CD14-positive monocyte (primary cell): ENCODE data around the gene PPIF. TPM values are rescaled to one million over a fixed set of nuclear protein-coding genes. Genes with fewer than 3 reads are reported as not detected.

Experiments
- DNase-seq, 3 donors: peaks; one replicate each; pipeline ENCODE4 v3.0.0-alpha.2; 2011 to 2022
- H2AFZ ChIP-seq: 2 replicates; pipeline ENCODE4 v1.6.0; 2012; ENCODE audit warnings: mild to moderate bottlenecking, low read depth, low read length, inconsistent platforms; ENCODE audit not compliant: insufficient read depth, poor library complexity, severe bottlenecking
- H3K27ac ChIP-seq, 2 donors: 1 replicate in 1 of 2; 2 replicates in 1 of 2; pipeline ENCODE4 v1.5.1; 2012 to 2013; ENCODE audit warnings: low read length in 2 of 2, control low read depth in 1 of 2, inconsistent platforms in 1 of 2, low read depth in 1 of 2, mild to moderate bottlenecking in 1 of 2
- H3K27me3 ChIP-seq, 2 donors: one replicate each; pipeline versions ENCODE4 v1.6.0 to v1.6.1; 2011 to 2013; ENCODE audit warnings: low read length in 2 of 2; ENCODE audit not compliant: control insufficient read depth in 2 of 2, insufficient read depth in 2 of 2
- H3K36me3 ChIP-seq, 2 donors: replicated peaks in 1 of 2; 1 replicate in 1 of 2; 2 replicates in 1 of 2; pipeline versions ENCODE4 v1.5.1 to v1.6.1; 2012 to 2013; ENCODE audit warnings: low read length in 2 of 2, control low read depth in 1 of 2, inconsistent platforms in 1 of 2, mild to moderate bottlenecking in 1 of 2; ENCODE audit not compliant: insufficient read depth in 2 of 2, control insufficient read depth in 1 of 2
- H3K4me1 ChIP-seq, 2 donors: 1 replicate in 1 of 2; 2 replicates in 1 of 2; pipeline versions ENCODE4 v1.5.1 to v1.6.1; 2012 to 2013; ENCODE audit warnings: low read length in 2 of 2, control low read depth in 1 of 2, inconsistent platforms in 1 of 2, mild to moderate bottlenecking in 1 of 2, moderate library complexity in 1 of 2; ENCODE audit not compliant: insufficient read depth in 2 of 2, control insufficient read depth in 1 of 2
- H3K4me2 ChIP-seq: replicated peaks from 2 replicates; pipeline ENCODE3; 2012; ENCODE audit warnings: low read length, moderate library complexity, mild to moderate bottlenecking; ENCODE audit not compliant: poor library complexity, severe bottlenecking; ENCODE audit errors: extremely low read depth
- H3K4me3 ChIP-seq, 3 experiments: fragments of 200-600 bp in 1 of 3; sonication (generic) in 1 of 3; replicated peaks in 1 of 3; 1 replicate in 2 of 3; 2 replicates in 1 of 3; pipeline ENCODE4 v1.5.1; 2011 to 2013; ENCODE audit warnings: low read length in 3 of 3, mild to moderate bottlenecking in 3 of 3, control low read depth in 2 of 3, low read depth in 2 of 3, inconsistent platforms in 1 of 3, moderate library complexity in 1 of 3
- H3K79me2 ChIP-seq: 2 replicates; pipeline ENCODE4 v1.6.0; 2012; ENCODE audit warnings: mild to moderate bottlenecking, control low read depth, inconsistent platforms, low read length, moderate library complexity; ENCODE audit not compliant: insufficient read depth
- H3K9ac ChIP-seq: 2 replicates; pipeline ENCODE4 v1.6.0; 2017; ENCODE audit warnings: low read length, mild to moderate bottlenecking; ENCODE audit not compliant: insufficient read depth, poor library complexity, severe bottlenecking
- H3K9me3 ChIP-seq, 2 donors: replicated peaks in 1 of 2; 1 replicate in 1 of 2; 2 replicates in 1 of 2; pipeline versions ENCODE4 v1.5.1 to v1.6.1; 2012 to 2013; ENCODE audit warnings: low read length in 2 of 2, control low read depth in 1 of 2; ENCODE audit not compliant: control insufficient read depth in 1 of 2, insufficient read depth in 1 of 2
- H4K20me1 ChIP-seq: 2 replicates; pipeline ENCODE4 v1.6.0; 2012; ENCODE audit warnings: mild to moderate bottlenecking, low read length, control low read depth, moderate library complexity; ENCODE audit not compliant: insufficient read depth
- H3K27ac Mint-ChIP-seq, 7 donors: one replicate each; pipeline ENCODE4 v1.8.0; 2020; ENCODE audit warnings: mild to moderate bottlenecking in 7 of 7, mixed read lengths in 7 of 7, moderate library complexity in 6 of 7, inconsistent platforms in 2 of 7
- H3K27me3 Mint-ChIP-seq, 3 donors: one replicate each; pipeline ENCODE4 v1.8.0; 2021 to 2022; ENCODE audit warnings: low read depth in 3 of 3, mild to moderate bottlenecking in 3 of 3, mixed read lengths in 3 of 3, moderate library complexity in 3 of 3, inconsistent platforms in 1 of 3
- H3K36me3 Mint-ChIP-seq, 2 donors: one replicate each; pipeline ENCODE4 v1.8.0; 2020; ENCODE audit warnings: mixed read lengths in 2 of 2, inconsistent platforms in 1 of 2, mild to moderate bottlenecking in 1 of 2
- H3K4me1 Mint-ChIP-seq: one replicate; pipeline ENCODE4 v1.8.0; 2020; ENCODE audit warnings: mild to moderate bottlenecking, mixed read lengths
- H3K4me3 Mint-ChIP-seq, 2 donors: one replicate each; pipeline ENCODE4 v1.8.0; 2020; ENCODE audit warnings: mild to moderate bottlenecking in 2 of 2, mixed read lengths in 2 of 2, moderate library complexity in 1 of 2
- H3K9me3 Mint-ChIP-seq, 7 donors: one replicate each; pipeline ENCODE4 v1.8.0; 2020 to 2022; ENCODE audit warnings: mixed read lengths in 7 of 7, mild to moderate bottlenecking in 6 of 7, moderate library complexity in 6 of 7, inconsistent platforms in 2 of 7
- WGBS: methylation state at CpG from one replicate; pipeline ENCODE4 v1.1.5; 2013; ENCODE audit warnings: missing lambda C conversion rate; ENCODE audit not compliant: insufficient coverage; 5-methylcytosine and 5-hydroxymethylcytosine counted together
- intact Hi-C, 2 donors: fragments of 100-400 bp; cut with micrococcal nuclease; formaldehyde crosslinking; loops; one replicate each; pipeline versions ENCODE4 v1.15.0 to v1.15.1; 2023
- polyA plus RNA-seq, 3 donors: library from polyadenylated mRNA; depleted of rRNA in 1 of 3; unstranded in 2 of 3; stranded (reverse) in 1 of 3; fragments of 300-500 nt in 2 of 3; fragments of >200 nt in 1 of 3; fragmentation: Illumina TruSeq in 2 of 3; gene quantifications; 1 replicate in 2 of 3; 2 replicates in 1 of 3; pipeline ENCODE4 v1.2.3, GENCODE V29; 2012 to 2021
- TF ChIP-seq, protein P1 (sequence below): fragments of 200-600 bp; IDR thresholded peaks from one replicate; pipeline ENCODE4 v1.8.0; 2022; ENCODE audit warnings: antibody characterized with exemption, mild to moderate bottlenecking

PPIF gene
- polyA plus RNA-seq, 3 donors: 36.6 to 1,064 (median 52.3) TPM

DNA sequence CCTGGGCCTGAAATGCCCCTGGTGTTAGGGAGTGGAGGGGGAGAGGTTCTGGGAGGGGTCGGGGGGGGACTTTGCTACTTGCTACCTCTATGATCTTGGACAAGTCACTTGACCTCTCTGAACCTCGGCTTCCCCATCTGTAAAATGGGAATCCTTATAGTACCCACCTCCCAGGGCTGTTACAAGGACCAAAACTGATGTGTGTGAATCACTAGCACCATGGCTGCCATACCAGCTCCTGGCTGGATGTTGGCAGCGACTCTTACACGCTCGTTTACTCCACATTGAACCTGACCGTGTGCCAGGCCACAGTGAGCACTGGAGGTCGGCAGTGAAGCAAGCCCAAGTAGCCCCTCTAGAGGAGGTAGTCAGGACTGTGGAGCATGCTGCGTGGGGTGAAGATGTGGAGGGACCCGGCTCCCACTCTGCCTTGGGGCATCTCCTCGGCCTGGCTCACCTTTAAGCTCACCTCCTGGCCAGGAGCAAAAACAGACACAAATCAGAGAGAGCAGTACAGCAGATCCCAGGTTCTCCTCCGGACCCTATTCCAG is 28.9 kb downstream of the PPIF start:
- Mint-ChIP-seq H3K27me3 (peaks cover 0 to 3% (median 1%) of the 10 kb centered on the region in 3 donors), H3K36me3 (no peaks in the 10 kb centered on the region), H3K9me3 (peaks cover 0 to 8% (median 4%) of the 10 kb centered on the region in 7 donors), H3K27ac (peak overlapping the region in 1 of 7 donors; percentile 2), H3K4me3 (no peak overlapping the region), H3K4me1 (peaks cover 5% of the 10 kb centered on the region)
- no peak overlapping the region for H3K9ac ChIP-seq
- H3K27me3 ChIP-seq: no peaks in the 10 kb centered on the region
- H3K27ac ChIP-seq: no peak overlapping the region
- DNase-seq: no peak
- intact Hi-C loops: loop anchor here in 1 of 2 donors (5.0 kb wide), 1 partner anchor 111 kb away; no protein-coding TSS in a partner anchor
- H2AFZ ChIP-seq: no peak overlapping the region
- H3K4me2 ChIP-seq: no peak overlapping the region
- WGBS: 98% methylated on average over 9 of the region's 11 CpGs
- no peaks in the 10 kb centered on the region for H3K36me3 ChIP-seq
- H3K4me1 ChIP-seq: no peaks in the 10 kb centered on the region
- TF ChIP-seq, protein P1, sequence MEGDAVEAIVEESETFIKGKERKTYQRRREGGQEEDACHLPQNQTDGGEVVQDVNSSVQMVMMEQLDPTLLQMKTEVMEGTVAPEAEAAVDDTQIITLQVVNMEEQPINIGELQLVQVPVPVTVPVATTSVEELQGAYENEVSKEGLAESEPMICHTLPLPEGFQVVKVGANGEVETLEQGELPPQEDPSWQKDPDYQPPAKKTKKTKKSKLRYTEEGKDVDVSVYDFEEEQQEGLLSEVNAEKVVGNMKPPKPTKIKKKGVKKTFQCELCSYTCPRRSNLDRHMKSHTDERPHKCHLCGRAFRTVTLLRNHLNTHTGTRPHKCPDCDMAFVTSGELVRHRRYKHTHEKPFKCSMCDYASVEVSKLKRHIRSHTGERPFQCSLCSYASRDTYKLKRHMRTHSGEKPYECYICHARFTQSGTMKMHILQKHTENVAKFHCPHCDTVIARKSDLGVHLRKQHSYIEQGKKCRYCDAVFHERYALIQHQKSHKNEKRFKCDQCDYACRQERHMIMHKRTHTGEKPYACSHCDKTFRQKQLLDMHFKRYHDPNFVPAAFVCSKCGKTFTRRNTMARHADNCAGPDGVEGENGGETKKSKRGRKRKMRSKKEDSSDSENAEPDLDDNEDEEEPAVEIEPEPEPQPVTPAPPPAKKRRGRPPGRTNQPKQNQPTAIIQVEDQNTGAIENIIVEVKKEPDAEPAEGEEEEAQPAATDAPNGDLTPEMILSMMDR: no peak
- no peaks in the 10 kb centered on the region for H3K79me2 ChIP-seq
- no peaks in the 10 kb centered on the region for H4K20me1 ChIP-seq
- H3K9me3 ChIP-seq: no peaks in the 10 kb centered on the region
- H3K4me3 ChIP-seq: no peak overlapping the region

DNA sequence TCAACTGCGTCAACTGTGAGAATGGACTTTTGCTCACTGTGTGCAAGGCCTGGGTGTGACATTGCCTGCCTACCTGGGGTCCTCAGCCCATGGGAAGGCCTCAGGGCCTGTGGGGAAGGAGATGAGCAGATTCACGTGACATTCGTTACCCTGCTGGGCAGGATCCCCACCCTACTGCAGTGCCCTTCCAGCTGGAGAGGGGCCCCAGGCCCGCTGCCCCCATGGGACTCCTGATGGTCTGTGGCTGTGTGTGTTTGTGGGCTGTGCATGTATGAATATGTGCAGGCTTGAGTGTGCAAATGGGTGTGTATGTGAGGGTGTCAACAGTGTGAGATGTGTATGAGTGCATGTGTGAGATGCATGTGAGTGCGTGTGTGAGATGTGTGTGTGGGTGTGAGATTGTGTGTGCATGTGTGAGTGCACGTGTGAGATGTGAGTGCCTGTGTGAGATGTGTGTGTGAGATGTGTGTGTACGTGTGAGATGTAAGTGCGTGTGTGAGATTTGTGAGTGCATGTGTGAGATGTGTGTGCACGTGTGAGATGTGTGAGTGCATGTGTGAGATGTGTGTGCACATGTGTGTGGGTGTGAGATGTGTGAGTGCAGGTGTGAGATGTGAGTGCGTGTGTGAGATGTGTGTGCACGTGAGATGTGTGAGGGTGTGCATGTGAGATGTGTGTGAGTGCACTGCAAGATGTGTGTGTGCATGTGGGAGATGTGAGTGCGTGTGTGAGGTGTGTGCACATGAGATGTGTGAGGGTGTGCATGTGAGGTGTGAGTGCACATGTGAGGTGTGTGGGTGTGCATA is 29.7 kb downstream of the PPIF start:
- Mint-ChIP-seq H3K9me3 (no peaks in the 10 kb centered on the region), H3K27ac (no peak overlapping the region), H3K4me3 (no peak overlapping the region), H3K27me3 (peaks cover 0 to 3% (median 1%) of the 10 kb centered on the region in 3 donors), H3K36me3 (no peaks in the 10 kb centered on the region), H3K4me1 (peaks cover 5% of the 10 kb centered on the region)
- WGBS: 99% methylated on average over 12 of the region's 12 CpGs
- H3K27me3 ChIP-seq: no peaks in the 10 kb centered on the region
- no peaks in the 10 kb centered on the region for H4K20me1 ChIP-seq
- no peaks in the 10 kb centered on the region for H3K79me2 ChIP-seq
- no peak overlapping the region for H2AFZ ChIP-seq
- TF ChIP-seq, protein P1: no peak
- no peak for DNase-seq
- H3K27ac ChIP-seq: no peak overlapping the region
- no peak overlapping the region for H3K9ac ChIP-seq
- no peak overlapping the region for H3K4me2 ChIP-seq
- intact Hi-C loops: loop anchor here in 1 of 2 donors (5.0 kb wide), 1 partner anchor 110 kb away; no protein-coding TSS in a partner anchor
- H3K4me3 ChIP-seq: no peak overlapping the region
- H3K4me1 ChIP-seq: no peaks in the 10 kb centered on the region
- no peaks in the 10 kb centered on the region for H3K9me3 ChIP-seq
- H3K36me3 ChIP-seq: no peaks in the 10 kb centered on the region
